Fibroblast of skin of left quadriceps (primary cell): ENCODE measurements around the gene LGR4.

Experiments used
- DNase-seq, 2 experiments: peaks; one replicate each; pipeline ENCODE4 v3.0.0-alpha.2; 2013; ENCODE audit warnings: low read depth in 2 of 2

LGR4 gene

GRCh38 chr11:27485930-27486773 lies 13.6 kb upstream of the LGR4 start:
- DNase-seq = peak; percentile 54 to 58

DNA sequence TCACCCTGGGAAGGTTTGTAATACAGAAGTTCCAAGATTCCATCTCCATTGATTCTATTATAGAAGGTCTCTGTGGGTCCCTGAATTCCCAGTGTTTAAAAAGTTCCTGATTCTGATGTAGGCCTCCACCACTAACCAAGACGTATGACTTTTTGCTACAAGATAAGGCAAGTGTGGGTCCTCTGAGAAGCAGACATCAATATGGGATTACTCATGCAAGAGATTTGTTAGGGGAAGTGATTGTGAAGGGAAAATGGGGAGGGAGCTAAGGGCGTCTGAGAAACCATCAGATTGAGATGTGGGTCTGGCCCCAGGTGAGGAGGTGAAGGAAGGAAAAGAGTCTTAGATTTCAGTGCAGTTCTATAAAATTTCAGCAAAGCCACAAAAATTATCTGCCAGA lies 10.2 kb upstream of the LGR4 start:
- no peak for DNase-seq

GRCh38 chr11:27481992-27482391 lies 9.4 kb upstream of the LGR4 start:
- no peak for DNase-seq

DNA sequence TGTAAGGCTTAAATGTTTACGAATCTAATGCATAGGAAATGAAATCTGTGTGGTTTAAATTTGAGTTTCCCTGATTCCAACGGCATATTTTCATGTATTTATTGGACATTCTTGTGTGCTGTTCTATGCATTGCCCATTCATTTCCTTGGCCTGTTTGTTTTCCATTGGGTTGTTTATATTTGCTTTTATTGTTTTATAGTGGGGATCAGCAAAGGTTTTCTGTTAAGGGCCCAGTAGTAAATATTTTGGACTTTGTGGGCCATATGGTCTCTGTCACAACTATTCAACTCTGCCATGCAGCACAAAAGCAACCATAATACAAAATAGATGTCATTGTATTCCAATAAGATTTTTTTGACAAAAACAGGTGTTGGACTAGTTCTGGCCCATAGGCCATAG lies 5.2 kb upstream of the LGR4 start:
- DNase-seq = no peak

DNA sequence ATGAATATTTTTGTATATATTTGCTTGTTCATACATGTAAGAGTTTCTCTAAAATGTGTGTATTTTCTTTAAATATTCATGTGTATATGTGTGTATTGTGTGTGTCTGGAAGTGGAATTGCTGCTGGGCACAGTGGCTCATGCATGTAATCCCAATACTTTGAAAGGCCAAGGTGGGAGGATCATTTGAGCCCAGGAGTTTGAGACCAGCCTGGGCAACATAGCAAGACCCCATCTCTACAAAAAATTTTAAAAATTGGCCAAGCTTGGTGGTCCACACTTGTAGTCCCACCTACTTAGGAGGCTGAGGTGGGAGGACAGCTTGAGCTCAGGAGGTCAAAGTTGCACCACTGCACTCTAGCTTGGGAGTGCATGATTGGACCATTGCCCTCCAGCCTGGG lies 4.7 kb upstream of the LGR4 start:
- DNase-seq = no peak

DNA sequence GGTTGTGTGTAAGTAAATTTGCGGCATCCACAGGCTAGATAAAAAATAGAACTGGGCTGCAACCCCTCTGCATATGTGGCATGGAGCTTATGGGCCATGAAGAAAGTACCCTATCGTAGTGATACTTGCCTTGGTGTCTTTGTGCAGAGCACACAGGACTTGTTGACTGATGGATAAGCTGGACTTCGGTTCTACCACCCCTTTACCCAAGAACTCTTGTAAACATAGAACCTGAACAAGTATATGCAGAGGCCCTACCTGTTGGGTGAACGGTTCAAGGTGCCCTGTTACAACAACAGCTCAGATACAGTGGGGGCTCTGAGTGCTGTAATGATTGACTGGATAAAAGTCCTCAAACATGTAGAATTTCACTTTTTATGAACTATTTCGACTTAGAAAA lies 3.0 kb upstream of the LGR4 start:
- no peak for DNase-seq

DNA sequence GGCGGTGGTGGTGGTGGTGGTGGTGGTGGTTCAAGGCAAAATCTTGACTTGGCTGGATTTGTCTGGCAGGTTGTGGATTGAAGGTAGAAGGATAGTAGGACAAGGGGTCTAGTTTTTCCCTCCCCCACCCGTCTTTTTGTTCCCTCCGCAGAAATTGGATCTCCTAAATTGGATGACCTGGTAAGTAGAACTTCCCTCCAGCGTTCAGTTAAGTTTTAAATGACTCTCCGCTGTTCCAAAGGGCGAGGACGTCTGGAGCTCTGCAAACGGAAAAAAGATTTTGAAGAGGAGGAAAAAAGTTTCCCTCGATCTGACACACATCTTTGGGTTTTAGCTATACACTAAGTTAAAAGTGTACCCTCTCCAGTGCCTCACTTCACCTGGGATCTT lies 422 bp upstream of the LGR4 start:
- DNase-seq = no peak

GRCh38 chr11:27471589-27472397 lies 797 bp downstream of the LGR4 start:
- no peak for DNase-seq

- no peak for DNase-seq
These were observed 1.6 kb downstream of the LGR4 start for GRCh38 chr11:27470826-27471588.

GRCh38 chr11:27470166-27470565 lies 2.4 kb downstream of the LGR4 start:
- DNase-seq = no peak

- no peak for DNase-seq
These were observed 3.4 kb downstream of the LGR4 start for GRCh38 chr11:27468995-27469695.

DNA sequence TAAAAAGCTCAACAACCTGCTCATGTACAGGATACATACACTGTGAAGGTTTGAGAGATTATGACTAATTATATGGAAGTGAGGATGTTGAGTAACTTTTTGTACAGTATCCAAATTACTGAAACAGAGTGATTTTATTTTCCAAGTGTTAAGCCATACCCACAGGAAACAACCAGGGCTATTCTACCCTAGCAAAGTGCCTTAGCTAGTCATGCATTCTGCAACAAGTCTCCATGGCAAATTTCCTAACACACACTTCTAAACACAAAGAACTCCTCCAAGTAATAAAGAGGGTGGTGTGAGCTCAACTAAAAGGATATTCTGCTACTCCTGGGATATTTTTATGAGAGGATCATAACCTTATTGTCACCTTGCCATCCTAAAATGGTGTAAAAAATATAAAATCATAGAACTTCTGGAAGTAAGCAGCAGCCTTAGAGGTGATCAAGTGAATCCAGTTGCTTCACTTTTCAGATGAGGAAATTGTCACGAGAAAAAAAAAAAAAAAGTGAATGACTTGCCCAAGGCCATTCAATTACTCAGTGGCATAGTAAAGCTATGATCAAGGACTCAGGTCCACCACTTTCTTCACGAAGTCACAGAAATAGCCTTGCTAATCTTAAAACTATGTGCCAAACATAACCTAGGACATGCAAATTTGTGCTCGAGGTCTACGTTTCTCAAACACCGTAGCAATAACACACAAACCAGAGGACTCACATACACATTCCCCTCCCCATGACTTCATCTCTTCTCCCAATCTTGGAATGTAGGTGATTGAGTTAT lies 4.2 kb downstream of the LGR4 start:
- peak; percentile 65 to 69 for DNase-seq

DNA sequence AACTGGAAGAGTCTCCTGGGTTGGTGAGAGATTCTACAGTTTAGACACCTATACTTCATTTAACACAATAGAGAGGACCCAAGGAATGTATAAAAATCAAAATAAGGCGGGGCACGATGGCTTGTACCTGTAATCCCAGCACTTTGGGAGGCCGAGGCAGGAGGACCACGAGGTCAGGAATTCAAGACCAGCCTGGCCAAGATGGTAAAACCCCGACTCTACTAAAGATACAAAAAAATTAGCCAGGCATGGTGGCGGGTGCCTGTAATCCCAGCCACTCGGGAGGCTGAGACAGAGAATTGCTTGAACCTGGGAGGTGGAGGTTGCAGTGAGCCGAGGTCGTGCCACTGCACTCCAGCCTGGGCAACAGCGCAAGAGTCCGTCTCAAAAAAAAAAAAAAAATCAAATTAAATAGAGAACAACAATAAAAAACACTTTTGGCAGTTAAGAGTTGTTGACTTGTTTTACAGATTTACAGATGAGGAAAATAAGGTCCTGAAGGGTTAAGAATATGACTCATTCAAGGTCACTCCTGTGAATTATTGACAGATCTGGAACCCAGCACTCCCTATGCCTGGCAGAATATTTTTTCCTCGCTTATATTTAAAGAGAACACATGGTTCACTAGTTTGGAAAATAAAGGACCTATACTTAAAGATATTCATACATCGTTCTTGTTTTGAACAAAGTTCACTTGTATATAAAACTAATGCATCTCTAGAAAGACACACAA lies 5.2 kb downstream of the LGR4 start:
- no peak for DNase-seq

DNA sequence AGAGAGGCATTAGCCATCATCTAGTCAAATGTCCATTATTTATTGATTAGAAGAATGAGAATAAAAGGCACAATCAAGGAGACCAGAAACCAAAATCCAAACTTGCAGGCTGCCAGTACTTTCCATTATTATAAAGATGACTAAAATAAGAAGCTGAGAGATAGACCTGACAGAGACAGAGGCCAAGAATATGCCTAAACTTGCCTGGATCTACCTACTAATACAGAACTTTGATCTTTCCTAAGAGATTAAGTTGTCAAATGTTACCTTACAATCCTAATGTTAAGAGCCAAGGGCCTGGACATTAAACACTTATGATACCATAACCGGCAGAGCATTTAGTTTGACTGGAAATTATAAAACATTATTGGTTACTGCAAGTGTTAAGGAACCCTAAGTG lies 6.2 kb downstream of the LGR4 start:
- no peak for DNase-seq

- DNase-seq = no peak
These were observed 7.0 kb downstream of the LGR4 start for GRCh38 chr11:27465629-27466028.

DNA sequence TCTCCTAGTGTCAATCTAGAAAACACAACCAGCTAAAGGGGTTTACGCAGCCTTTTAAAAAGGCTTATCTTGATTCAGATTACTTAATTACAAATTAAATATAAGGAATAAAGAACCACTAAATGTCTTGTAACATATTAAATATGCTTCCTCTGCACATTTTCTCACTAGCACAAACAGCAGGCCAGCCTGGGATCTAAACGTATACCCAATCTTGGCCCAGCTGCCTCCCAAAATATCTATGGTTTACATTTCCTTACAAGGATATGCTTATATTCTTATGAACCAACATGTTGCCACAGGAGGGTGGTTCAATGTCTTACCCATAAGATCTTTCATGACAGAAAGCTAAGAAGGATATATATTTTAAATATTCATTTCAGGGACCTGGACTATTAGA lies 7.7 kb downstream of the LGR4 start:
- no peak for DNase-seq

DNA sequence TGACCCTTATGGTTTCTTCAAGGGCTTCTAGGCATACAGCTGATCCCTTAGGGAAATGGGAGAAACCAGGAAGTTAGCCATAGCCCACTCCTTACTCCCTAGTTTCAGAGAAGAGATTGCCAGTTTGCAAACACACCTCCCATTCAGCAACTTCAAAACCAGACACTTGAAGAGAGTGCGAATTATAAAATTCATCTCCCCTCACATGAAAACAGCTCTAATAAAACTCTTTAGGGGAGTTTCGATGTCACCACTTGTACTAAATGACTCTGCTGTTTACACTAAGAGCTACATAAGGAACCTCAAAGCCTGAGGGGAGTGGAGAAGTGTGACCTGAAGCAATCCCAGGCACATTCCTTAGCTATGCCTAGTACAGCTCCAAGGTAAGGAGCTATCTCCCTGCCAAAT lies 8.3 kb downstream of the LGR4 start:
- no peak for DNase-seq

DNA sequence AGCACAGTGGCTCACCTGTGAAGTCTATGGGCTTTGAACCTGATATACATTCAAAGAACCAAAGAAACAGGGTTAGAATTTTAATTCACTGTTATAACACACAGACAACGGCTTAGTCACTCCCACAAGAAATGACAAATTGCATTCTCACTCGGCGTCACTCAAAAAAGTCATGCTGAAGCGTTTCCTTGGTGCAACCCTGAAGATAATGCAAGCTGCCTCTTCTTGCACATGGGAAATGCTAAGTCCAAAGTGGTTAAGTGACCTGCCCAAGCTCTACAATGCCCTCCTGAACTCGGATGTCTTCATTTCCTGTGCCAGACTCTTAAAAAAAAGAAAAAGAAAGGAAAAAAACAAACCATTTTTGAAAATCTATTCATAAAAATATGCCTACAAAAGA lies 10.0 kb downstream of the LGR4 start:
- no peak for DNase-seq

DNA sequence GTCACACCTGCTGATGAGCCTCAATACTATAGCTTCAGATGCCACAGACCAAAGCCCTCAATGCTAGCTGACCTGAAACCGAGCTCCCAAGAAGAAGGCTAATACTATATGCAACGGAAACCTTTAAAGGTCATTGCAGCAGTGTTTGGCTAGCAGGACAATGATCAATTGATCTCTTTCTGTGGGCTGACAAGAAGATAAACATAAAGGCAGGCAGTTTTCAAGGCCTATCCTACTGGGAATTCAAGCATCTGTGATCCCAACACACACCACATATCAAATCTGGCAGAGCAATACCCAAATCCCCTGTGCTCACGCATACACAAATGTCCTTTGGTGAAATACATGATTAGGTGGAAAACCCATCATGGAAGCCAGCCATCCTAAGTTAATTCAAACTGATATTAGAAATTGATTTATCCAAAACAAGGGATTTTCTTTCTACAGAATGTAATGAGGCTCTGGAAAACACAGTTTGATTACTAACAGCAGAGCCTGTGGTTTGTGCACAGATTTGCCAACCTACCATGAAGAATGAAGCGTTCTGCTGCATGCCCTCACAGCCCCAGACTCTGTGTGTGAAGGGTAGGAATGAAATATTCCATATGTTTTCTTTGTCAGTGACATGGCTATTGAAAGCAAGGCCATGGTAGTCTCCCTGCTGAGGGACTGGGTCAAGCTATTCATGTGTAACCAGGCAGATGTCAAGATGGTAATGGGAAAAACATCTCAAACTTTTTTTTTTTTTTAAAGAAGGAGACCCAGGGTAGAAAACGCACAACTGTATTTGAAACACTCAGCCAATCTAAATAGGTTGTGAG lies 12.2 kb downstream of the LGR4 start:
- no peak for DNase-seq
